GM21528 (cell line): ENCODE measurements around the gene TAAR2.
A peak's percentile ranks its signal among the peaks of the same experiment; 100 is the strongest.
"Not testable (repeated sequence)": the region's sequence is repeated elsewhere in the genome, so short reads cannot be mapped to it uniquely, and the experiment has no call there.

ENCODE experiments used
- ATAC-seq: cut with Tn5 transposase; IDR thresholded peaks from one replicate; pipeline ENCODE4 v1.9.1; 2021; ENCODE audit warnings: mild to moderate bottlenecking, moderate library complexity; ENCODE audit not compliant: unreplicated experiment, low FRiP score

Gene TAAR2

GRCh38 chr6:132614554-132614953 is 9.5 kb downstream of the TAAR2 start:
- ATAC-seq: no peak

- no peak for ATAC-seq
These were observed 11.5 kb downstream of the TAAR2 start for GRCh38 chr6:132612449-132613108.

- ATAC-seq: no peak
These were observed 12.5 kb downstream of the TAAR2 start for GRCh38 chr6:132611616-132612015.

- peak; percentile 60 for ATAC-seq
These were observed 16.4 kb downstream of the TAAR2 start for GRCh38 chr6:132607544-132608233.

DNA sequence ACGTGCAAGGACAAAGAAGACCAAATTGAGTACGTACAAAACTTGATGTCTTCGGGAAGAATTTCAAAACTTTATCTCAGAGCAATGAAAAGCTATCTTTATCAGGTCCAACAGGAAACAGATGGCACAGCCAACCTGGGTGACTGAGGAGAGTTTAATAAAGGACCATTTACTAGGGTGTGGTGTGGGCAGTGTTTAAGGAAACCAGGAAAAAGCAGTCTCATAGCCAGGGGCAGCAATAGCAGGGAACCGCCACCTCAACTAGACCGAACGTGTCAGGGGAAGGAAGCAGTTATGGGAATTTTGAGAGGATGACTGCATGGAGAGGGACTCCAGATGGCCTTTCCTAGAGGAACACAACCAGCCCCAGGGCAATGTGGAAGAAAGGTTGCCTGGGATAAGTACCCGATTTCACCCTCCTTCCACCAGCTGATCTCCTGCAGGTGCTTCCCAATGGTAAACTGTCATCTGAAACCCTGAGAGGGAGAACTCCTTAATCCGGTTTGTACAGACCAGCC is 19.4 kb downstream of the TAAR2 start:
- no peak for ATAC-seq

DNA sequence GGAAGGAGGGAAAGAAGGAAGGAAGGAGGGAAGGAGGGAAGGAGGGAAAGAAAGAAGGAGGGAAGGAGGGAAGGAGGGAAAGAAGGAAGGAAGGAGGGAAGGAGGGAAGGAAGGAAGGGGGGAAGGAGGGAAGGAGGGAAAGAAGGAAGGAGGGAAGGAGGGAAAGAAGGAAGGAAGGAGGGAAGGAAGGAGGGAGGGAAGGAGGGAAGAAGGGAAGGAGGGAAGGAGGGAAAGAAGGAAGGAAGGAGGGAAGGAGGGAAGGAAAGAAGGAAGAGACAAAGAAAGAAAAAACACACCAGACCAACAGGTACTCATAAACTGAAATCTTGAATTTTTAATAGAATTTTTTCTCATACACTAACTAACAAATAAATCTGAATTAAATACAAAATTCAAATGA is 23.2 kb downstream of the TAAR2 start:
- not testable (repeated sequence) for ATAC-seq

DNA sequence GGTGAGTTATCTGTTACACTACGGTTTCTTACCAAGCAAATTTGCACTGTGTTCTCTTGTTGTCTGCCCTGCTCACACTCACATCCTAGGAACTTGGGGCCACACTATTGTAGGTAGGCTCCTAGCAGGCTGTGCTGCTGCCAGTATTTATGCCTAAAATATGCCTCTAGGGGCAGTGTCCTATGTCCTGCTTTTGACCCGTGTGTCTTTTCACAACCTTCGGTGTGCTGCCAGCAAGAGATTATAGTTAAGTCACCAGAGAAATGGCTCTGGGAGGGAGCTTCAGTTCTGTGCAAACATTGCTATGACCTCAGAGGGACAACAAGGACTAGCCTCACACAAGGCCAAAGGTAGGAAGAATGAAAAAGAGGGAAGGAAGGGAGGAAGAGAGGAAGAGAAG is 25.6 kb downstream of the TAAR2 start:
- no peak for ATAC-seq

GRCh38 chr6:132596201-132596600 is 27.9 kb downstream of the TAAR2 start:
- no peak for ATAC-seq

- no peak for ATAC-seq
These were observed 31.2 kb downstream of the TAAR2 start for GRCh38 chr6:132592855-132593254.

- ATAC-seq: no peak
These were observed 33.7 kb downstream of the TAAR2 start for GRCh38 chr6:132590362-132590761.

- ATAC-seq: no peak
These were observed 34.6 kb downstream of the TAAR2 start, which contains the start of gene TAAR5 for GRCh38 chr6:132589454-132589853. Gene TAAR5, minus strand, starts transcription at chr6:132589741. Its CDS starts 55 bp downstream, at chr6:132589686.

DNA sequence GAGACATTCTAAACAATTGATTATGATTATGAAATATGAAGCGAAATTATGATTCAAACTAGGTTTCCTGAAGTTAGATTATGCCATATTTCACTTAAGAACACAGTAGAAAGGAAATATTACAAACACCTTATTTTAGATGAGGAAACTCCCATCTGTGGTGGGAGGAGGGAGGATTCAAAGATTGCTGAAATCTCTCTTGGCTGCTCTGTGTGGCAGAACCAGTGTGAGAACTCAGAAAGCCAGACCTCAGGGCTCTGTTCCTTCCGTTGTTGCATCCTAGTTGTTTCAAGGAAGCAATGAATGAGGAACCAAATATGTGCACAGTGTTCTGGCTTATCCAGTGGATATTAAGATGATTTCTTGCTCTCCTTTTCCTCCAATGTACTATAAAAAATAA is 36.7 kb downstream of the TAAR2 start:
- no peak for ATAC-seq

- ATAC-seq: no peak
These were observed 39.4 kb downstream of the TAAR2 start for GRCh38 chr6:132584698-132585097.

DNA sequence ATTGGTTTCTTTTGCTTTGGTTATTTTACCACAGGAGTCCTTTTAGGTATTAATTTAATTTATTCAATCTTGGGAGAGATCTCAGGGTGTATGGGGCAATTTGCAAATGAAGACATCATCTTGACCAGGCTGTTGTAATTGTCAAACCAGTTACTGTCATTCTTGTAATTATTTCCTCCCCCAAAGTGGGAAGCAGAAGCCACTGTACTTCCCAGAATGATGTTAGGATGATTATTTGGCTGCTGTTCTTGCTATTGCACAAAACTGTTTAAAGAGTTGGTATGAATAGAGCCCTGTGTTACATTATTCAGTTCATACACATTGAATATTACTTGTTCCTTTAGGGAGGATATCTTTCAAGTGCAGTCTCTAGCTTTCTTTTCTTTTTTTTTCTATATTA is 52.3 kb downstream of the TAAR2 start:
- ATAC-seq: no peak

GRCh38 chr6:132570221-132570777 is 53.8 kb downstream of the TAAR2 start, which contains the start of gene TAAR6:
Gene TAAR6, plus strand, starts transcription at chr6:132570322. Its CDS starts 0 bp downstream, at chr6:132570322.
- no peak for ATAC-seq

DNA sequence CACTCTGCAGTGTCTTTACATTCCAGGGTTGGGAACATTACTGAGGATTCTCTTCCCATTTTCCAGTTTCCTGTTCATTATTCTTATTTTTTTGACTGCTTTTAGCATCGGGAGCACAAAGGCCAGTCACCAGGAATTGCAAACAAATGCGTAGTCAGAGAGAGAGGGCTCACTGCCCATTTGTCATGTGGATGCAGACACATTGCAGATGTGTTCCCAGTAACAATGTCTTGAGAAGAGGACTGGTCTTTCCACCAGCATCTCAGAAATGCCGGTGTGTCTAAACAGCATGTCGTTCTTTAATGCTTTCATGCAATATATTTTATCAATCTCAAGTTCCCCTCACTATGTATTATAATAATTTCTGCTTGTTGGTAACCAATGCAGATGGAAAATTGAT is 54.9 kb downstream of the TAAR2 start:
- ATAC-seq: no peak

GRCh38 chr6:132568611-132569010 is 55.5 kb downstream of the TAAR2 start:
- no peak for ATAC-seq

- no peak for ATAC-seq
These were observed 56.5 kb downstream of the TAAR2 start for GRCh38 chr6:132567566-132567965.
